B cell (primary cell): ENCODE results near the gene FAM168B.

Experiments used
- CTCF ChIP-seq: fragments of 200-600 bp; IDR thresholded peaks from one replicate; pipeline ENCODE4 v1.8.0; 2022; ENCODE audit warnings: antibody characterized with exemption, mild to moderate bottlenecking
- EZH2 ChIP-seq: IDR thresholded peaks from 2 replicates; pipeline ENCODE4 v1.6.1; 2012; ENCODE audit warnings: borderline replicate concordance, low read depth, mild to moderate bottlenecking, moderate library complexity, low read length; ENCODE audit not compliant: insufficient read depth, poor library complexity, severe bottlenecking

- TF ChIP-seq CTCF (no peak), EZH2 (no peak)
These were observed 58.0 kb downstream of the FAM168B start for GRCh38 chr2:131035112-131035825.
